SK-N-SH treated with all-trans-retinoic acid at 6 μM for 48 hours (cell line): ENCODE results near the gene TRMT2B.
"Not testable (repeated sequence)": the region's sequence is repeated elsewhere in the genome, so short reads cannot be mapped to it uniquely, and the experiment has no call there.

Experiments used
- ATAC-seq: fragments of 200-7000 bp; cut with Tn5 transposase; 3 replicates; pipeline ENCODE4 v1.9.1; 2020; ENCODE audit warnings: mild to moderate bottlenecking, moderate library complexity
- BACH2 ChIP-seq: fragments of 250-450 bp; sonication (Bioruptor Pico); IDR thresholded peaks from 2 replicates; pipeline ENCODE4 v1.9.0; 2021; ENCODE audit warnings: mild to moderate bottlenecking, borderline replicate concordance
- CREB5 ChIP-seq: fragments of 250-450 bp; sonication (Bioruptor Pico); IDR thresholded peaks from 2 replicates; pipeline ENCODE4 v1.5.1; 2020; ENCODE audit warnings: low read depth, mild to moderate bottlenecking, moderate library complexity
- CSRNP3 ChIP-seq: fragments of 250-450 bp; sonication (Bioruptor Pico); IDR thresholded peaks from 2 replicates; pipeline ENCODE4 v1.5.1; 2021; ENCODE audit warnings: mild to moderate bottlenecking, moderate library complexity
- ESRRG ChIP-seq: fragments of 250-450 bp; sonication (Bioruptor Pico); IDR thresholded peaks from 2 replicates; pipeline ENCODE4 v1.6.1; 2021; ENCODE audit warnings: mild to moderate bottlenecking
- GLIS3 ChIP-seq: fragments of 250-450 bp; sonication (Bioruptor Pico); IDR thresholded peaks from 2 replicates; pipeline ENCODE4 v1.5.0; 2020; ENCODE audit warnings: mild to moderate bottlenecking, moderate library complexity
- OSR1 ChIP-seq: fragments of 250-450 bp; sonication (Bioruptor Pico); IDR thresholded peaks from 2 replicates; pipeline ENCODE4 v1.8.0; 2022; ENCODE audit warnings: moderate library complexity, mild to moderate bottlenecking, inconsistent platforms
- POU6F1 ChIP-seq: fragments of 250-450 bp; sonication (Bioruptor Pico); IDR thresholded peaks from 2 replicates; pipeline ENCODE4 v1.8.0; 2021; ENCODE audit warnings: low read depth, mild to moderate bottlenecking, moderate library complexity, borderline replicate concordance
- PPARA ChIP-seq: fragments of 250-450 bp; sonication (Bioruptor Pico); IDR thresholded peaks from 2 replicates; pipeline ENCODE4 v1.5.0; 2020; ENCODE audit warnings: mild to moderate bottlenecking, borderline replicate concordance
- RARB ChIP-seq: fragments of 250-450 bp; sonication (Bioruptor Pico); IDR thresholded peaks from 2 replicates; pipeline ENCODE4 v1.8.0; 2021; ENCODE audit warnings: mild to moderate bottlenecking, moderate library complexity
- TCF4 ChIP-seq: fragments of 250-450 bp; sonication (Bioruptor Pico); IDR thresholded peaks from 2 replicates; pipeline ENCODE4 v1.8.0; 2021; ENCODE audit warnings: mild to moderate bottlenecking, moderate library complexity, borderline replicate concordance
- TOX ChIP-seq: fragments of 250-450 bp; sonication (Bioruptor Pico); IDR thresholded peaks from 2 replicates; pipeline ENCODE4 v1.8.0; 2021; ENCODE audit warnings: mild to moderate bottlenecking, moderate library complexity, borderline replicate concordance
- ZC3H10 ChIP-seq: fragments of 250-450 bp; sonication (Bioruptor Pico); IDR thresholded peaks from 2 replicates; pipeline ENCODE4 v1.5.1; 2021; ENCODE audit warnings: mild to moderate bottlenecking, moderate library complexity
- ZNF565 ChIP-seq: fragments of 450-650 bp; formaldehyde crosslinking; conservative IDR thresholded peaks from 2 replicates; pipeline ENCODE4 v1.5.0; 2020; ENCODE audit warnings: low read depth, mild to moderate bottlenecking, moderate library complexity
- ZNF70 ChIP-seq: fragments of 450-650 bp; formaldehyde crosslinking; IDR thresholded peaks from 2 replicates; pipeline ENCODE4 v1.5.0; 2020; ENCODE audit warnings: mild to moderate bottlenecking, moderate library complexity

The TRMT2B gene

GRCh38 chrX:100990139-100990538 lies 61.8 kb downstream of the TRMT2B start:
- TF ChIP-seq OSR1 (CRISPR knock-in tag) = no peak
- no peak for TF ChIP-seq CREB5 (CRISPR knock-in tag)
- no peak for TF ChIP-seq TOX (CRISPR knock-in tag)
- TF ChIP-seq ZC3H10 (CRISPR knock-in tag) = no peak
- no peak for TF ChIP-seq POU6F1 (CRISPR knock-in tag)
- no peak for TF ChIP-seq ZNF565 (CRISPR knock-in tag)
- no peak for TF ChIP-seq ESRRG (CRISPR knock-in tag)
- TF ChIP-seq ZNF70 = no peak
- TF ChIP-seq, all 23 proteins: peak for 0
- ATAC-seq = no peak

GRCh38 chrX:100984818-100985217 lies 67.1 kb downstream of the TRMT2B start:
- no peak for TF ChIP-seq BACH2 (CRISPR knock-in tag)
- no peak for TF ChIP-seq ESRRG (CRISPR knock-in tag)
- no peak for TF ChIP-seq PPARA (CRISPR knock-in tag)
- no peak for TF ChIP-seq RARB (CRISPR knock-in tag)
- TF ChIP-seq ZC3H10 (CRISPR knock-in tag) = no peak

GRCh38 chrX:100981498-100981845 lies 70.4 kb downstream of the TRMT2B start:
- not testable (repeated sequence) for ATAC-seq

More at GRCh38 chrX:100984818-100985217, 67.1 kb downstream of the TRMT2B start:
- no peak for ATAC-seq

- TF ChIP-seq CSRNP3 (CRISPR knock-in tag) (no peak), BACH2 (CRISPR knock-in tag) (no peak)
- ATAC-seq = peak; percentile 50
Measured at GRCh38 chrX:100980608-100981497, 71.1 kb downstream of the TRMT2B start.

GRCh38 chrX:100979881-100980607 lies 71.9 kb downstream of the TRMT2B start:
- ATAC-seq = no peak

More at GRCh38 chrX:100979881-100980607, 71.9 kb downstream of the TRMT2B start:
- no peak for TF ChIP-seq ZNF565 (CRISPR knock-in tag)
- no peak for TF ChIP-seq TCF4 (CRISPR knock-in tag)
- TF ChIP-seq CSRNP3 (CRISPR knock-in tag) = no peak
- no peak for TF ChIP-seq CREB5 (CRISPR knock-in tag)
- no peak for TF ChIP-seq ZNF70
- no peak for TF ChIP-seq OSR1 (CRISPR knock-in tag)
- no peak for TF ChIP-seq ESRRG (CRISPR knock-in tag)
- TF ChIP-seq GLIS3 = no peak
- no peak for TF ChIP-seq TOX (CRISPR knock-in tag)
